GM21723 (cell line): ENCODE results near the gene EPHA2.

Experiments used
- ATAC-seq: cut with Tn5 transposase; IDR thresholded peaks from one replicate; pipeline ENCODE4 v1.9.1; 2021; ENCODE audit warnings: mild to moderate bottlenecking, moderate library complexity; ENCODE audit not compliant: unreplicated experiment

The EPHA2 gene

DNA sequence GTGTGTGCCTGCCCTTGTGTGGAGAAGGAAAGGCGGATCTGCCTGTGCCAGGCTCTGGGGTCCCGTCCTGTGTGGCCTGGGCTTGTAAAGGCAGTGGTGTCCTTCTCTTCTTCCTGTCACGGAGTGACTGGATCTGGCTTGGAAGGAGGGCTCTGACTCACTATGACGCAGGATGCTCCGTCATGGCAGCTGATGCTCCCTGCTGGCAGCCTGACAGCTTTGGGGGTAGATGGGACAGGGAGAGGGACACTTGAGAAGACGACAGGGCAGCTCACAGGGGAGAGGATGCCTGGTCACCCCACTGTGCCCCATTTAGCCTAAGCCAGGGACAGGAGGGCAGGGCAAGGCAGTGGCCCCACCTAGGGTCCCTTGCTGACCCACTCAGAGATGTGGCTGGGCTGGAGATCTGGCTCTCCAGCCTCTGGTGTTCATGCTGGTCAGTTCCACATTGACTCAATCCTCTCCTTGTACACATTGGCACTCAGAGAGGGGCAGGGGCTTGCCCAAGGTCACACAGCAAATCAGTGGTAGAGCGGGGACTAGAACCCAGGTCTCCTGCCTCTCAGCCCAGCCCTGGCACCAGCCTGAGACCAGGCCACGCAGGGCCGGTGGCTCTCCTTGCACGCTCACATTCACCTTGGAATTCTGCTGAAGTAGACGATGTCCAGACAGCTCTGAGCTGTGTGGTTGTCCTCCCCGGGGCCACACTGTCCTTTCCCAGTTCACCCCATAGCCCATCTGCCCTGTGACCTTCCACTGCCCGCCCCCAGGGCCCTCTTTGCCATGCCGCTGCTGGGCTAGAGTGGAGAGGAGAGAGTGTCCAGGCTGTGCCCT is 79.6 kb downstream of the EPHA2 start:
- no peak for ATAC-seq

DNA sequence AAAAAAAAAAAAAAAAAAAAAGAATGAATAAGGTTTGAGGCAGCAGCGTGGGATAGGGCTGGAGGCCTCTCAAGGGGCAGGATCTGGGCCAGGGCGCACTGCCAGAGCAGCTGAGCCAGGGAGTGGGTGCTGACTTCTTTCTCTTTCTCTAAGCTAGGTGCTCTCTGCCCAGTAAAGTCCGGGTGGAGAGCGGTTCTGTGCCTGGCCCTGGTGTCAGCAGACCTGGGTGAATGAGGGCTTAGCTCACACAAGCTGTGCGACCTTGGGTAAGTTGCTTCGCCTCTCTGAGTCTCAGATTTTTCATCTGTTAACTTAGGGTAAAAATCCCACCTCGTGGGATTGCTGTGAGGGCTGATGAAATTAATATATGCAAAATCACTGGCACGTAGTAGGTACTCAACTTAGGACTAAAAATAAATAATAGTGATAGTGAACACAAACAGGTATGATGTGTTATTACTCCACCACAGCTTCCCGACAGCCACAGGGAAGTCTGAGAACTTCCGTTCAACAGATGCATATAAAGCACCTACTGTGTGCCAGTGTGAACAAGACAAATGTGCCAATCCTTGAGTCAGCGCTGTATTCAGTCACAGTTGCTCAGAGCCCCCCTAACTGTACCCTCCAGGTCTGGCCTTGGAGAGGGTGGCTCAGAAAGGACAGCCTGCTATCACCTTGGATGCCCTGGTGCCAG is 80.4 kb downstream of the EPHA2 start:
- ATAC-seq = no peak
